Nephron progenitor cell (in vitro differentiated cells): ENCODE data around the gene GPAM.

ENCODE experiments used
- DNase-seq: peaks from one replicate; pipeline ENCODE4 v3.0.0; 2021
- H3K27ac Mint-ChIP-seq: 2 replicates; pipeline ENCODE4 v1.8.0; 2021; ENCODE audit warnings: mild to moderate bottlenecking, moderate library complexity, mixed read lengths
- H3K27me3 Mint-ChIP-seq: 2 replicates; pipeline ENCODE4 v1.8.0; 2021; ENCODE audit warnings: mild to moderate bottlenecking, low read depth, mixed read lengths; ENCODE audit not compliant: poor library complexity
- H3K36me3 Mint-ChIP-seq: 2 replicates; pipeline ENCODE4 v1.8.0; 2021; ENCODE audit warnings: low read depth, mixed read lengths
- H3K4me1 Mint-ChIP-seq: 2 replicates; pipeline ENCODE4 v1.8.0; 2021; ENCODE audit warnings: mixed read lengths
- H3K4me3 Mint-ChIP-seq: 2 replicates; pipeline ENCODE4 v1.8.0; 2021; ENCODE audit warnings: mild to moderate bottlenecking, moderate library complexity, mixed read lengths
- H3K9me3 Mint-ChIP-seq: 2 replicates; pipeline ENCODE4 v1.8.0; 2021; ENCODE audit warnings: mild to moderate bottlenecking, moderate library complexity, mixed read lengths
- TF ChIP-seq, protein P1 (sequence below): fragments of 200-600 bp; sonication (generic); IDR thresholded peaks from 2 replicates; pipeline ENCODE4 v1.5.0; 2021; ENCODE audit warnings: antibody characterized with exemption

The GPAM gene

DNA sequence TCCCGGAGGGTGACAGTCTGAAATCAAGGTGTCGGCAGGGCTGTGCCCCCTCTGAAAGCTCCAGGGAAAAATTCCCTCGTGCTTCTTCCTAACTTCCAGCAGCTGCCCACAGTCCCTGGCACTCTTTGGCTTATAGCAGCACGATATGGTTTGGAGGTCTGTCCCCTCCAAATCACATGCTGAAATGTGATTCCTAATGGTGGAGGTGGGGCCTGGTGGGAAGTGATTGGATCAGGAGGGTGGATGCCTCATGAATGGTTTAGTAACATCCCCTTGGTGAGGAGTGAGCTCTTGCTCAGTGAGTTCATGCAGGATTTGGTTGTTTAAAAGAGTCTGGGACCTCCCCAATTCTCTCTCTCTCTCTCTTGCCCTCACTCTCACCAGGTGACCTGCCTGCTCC, 51.1 kb downstream of the GPAM start:
- TF ChIP-seq, protein P1, sequence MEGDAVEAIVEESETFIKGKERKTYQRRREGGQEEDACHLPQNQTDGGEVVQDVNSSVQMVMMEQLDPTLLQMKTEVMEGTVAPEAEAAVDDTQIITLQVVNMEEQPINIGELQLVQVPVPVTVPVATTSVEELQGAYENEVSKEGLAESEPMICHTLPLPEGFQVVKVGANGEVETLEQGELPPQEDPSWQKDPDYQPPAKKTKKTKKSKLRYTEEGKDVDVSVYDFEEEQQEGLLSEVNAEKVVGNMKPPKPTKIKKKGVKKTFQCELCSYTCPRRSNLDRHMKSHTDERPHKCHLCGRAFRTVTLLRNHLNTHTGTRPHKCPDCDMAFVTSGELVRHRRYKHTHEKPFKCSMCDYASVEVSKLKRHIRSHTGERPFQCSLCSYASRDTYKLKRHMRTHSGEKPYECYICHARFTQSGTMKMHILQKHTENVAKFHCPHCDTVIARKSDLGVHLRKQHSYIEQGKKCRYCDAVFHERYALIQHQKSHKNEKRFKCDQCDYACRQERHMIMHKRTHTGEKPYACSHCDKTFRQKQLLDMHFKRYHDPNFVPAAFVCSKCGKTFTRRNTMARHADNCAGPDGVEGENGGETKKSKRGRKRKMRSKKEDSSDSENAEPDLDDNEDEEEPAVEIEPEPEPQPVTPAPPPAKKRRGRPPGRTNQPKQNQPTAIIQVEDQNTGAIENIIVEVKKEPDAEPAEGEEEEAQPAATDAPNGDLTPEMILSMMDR: no peak
- Mint-ChIP-seq H3K4me3 (no peak overlapping the region), H3K9me3 (no peaks in the 10 kb centered on the region), H3K36me3 (no peaks in the 10 kb centered on the region), H3K4me1 (peaks cover 48% of the 10 kb centered on the region), H3K27me3 (peaks cover 14% of the 10 kb centered on the region), H3K27ac (peak overlapping the region; percentile 43)
- DNase-seq: no peak

DNA sequence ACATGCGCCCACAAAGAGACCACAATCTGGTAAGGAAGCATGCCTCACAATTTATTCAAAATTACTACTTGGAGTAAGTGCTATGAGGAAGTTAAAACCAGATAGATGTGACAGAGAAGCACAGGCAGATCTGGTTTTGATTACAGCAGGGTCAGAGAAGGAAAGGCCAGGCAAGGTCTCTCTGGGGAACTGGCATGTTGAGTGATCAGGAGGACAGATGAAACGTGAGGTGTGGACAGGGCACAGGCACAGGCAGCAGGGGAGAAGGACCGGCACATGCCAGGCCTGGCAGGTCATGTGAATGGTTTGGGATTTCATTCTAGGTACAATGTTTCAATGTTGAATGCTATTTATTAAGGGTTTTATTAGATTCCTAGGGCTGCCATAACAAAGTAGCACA, 51.6 kb downstream of the GPAM start:
- Mint-ChIP-seq H3K27ac (peak overlapping the region; percentile 43), H3K4me1 (peaks cover 48% of the 10 kb centered on the region), H3K36me3 (no peaks in the 10 kb centered on the region), H3K9me3 (no peaks in the 10 kb centered on the region), H3K4me3 (no peak overlapping the region), H3K27me3 (peaks cover 14% of the 10 kb centered on the region)
- DNase-seq: no peak
- TF ChIP-seq, protein P1: no peak

DNA sequence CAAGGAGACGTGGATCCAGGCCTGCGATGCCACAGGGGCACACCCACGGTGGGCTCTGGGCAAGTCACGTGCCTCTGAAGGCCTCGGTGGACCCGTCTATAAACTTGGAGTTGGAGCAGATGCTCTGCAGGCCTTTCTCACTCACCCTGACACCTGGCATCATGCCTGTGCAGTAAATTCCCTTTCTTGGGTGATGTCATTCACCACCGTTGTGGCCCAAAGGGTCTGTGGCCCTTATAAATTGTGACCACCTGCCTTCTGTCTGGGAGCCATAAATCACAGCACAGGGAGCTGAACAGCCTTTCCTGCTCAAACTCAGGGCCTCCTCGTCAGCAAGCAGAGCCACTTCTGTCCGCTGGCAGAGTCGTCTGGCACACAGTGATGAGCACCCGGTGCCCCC, 52.2 kb downstream of the GPAM start:
- DNase-seq: peak; percentile 16
- Mint-ChIP-seq H3K36me3 (no peaks in the 10 kb centered on the region), H3K27ac (peak overlapping the region; percentile 26), H3K9me3 (no peaks in the 10 kb centered on the region), H3K4me3 (no peak overlapping the region), H3K27me3 (peaks cover 14% of the 10 kb centered on the region), H3K4me1 (peaks cover 48% of the 10 kb centered on the region)
- TF ChIP-seq, protein P1: no peak

- Mint-ChIP-seq H3K27me3 (peaks cover 22% of the 10 kb centered on the region), H3K36me3 (no peaks in the 10 kb centered on the region), H3K4me1 (peaks cover 16% of the 10 kb centered on the region), H3K4me3 (no peak overlapping the region), H3K27ac (no peak overlapping the region), H3K9me3 (no peaks in the 10 kb centered on the region)
- TF ChIP-seq, protein P1: no peak
- DNase-seq: no peak
Observed at GRCh38 chr10:112126901-112127300, 56.7 kb downstream of the GPAM start.

GRCh38 chr10:112126172-112126571, 57.4 kb downstream of the GPAM start:
- no peak for DNase-seq
- Mint-ChIP-seq H3K27ac (no peak overlapping the region), H3K4me1 (peaks cover 9% of the 10 kb centered on the region), H3K36me3 (no peaks in the 10 kb centered on the region), H3K4me3 (no peak overlapping the region), H3K9me3 (no peaks in the 10 kb centered on the region), H3K27me3 (peaks cover 22% of the 10 kb centered on the region)
- TF ChIP-seq, protein P1: no peak

DNA sequence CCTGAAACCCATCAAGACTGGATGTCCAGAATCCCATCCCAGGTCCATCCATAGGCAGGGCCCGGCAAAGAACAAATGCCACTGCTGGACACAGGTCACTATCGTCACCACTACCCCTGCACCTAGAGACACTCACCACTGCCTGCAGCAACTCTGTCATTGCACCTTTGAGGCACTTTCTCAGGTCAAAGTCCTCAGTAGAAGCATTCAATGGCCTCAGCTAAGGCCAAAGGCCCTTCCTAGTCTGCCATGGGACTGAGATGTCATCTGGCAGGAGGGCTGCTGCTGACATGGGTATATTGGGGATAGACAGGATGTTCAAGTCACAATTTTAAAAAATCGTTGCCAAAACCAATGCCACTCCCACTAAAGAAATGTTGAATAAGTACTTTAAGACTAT, 58.7 kb downstream of the GPAM start:
- Mint-ChIP-seq H3K36me3 (no peaks in the 10 kb centered on the region), H3K27ac (no peak overlapping the region), H3K4me3 (no peak overlapping the region), H3K9me3 (no peaks in the 10 kb centered on the region), H3K4me1 (peaks cover under 1% of the 10 kb centered on the region), H3K27me3 (peaks cover 16% of the 10 kb centered on the region)
- DNase-seq: no peak
- TF ChIP-seq, protein P1: no peak
